Uterus (tissue), 2 donors: ENCODE measurements around the gene CD2AP.

ENCODE experiments used
- POLR2A ChIP-seq, 2 donors: fragments of 450-650 bp; IDR thresholded peaks; one replicate each; pipeline ENCODE4 v1.6.1; 2016; ENCODE audit warnings: antibody characterized with exemption in 2 of 2, mild to moderate bottlenecking in 1 of 2, moderate library complexity in 1 of 2
- TF ChIP-seq, protein P1 (sequence below), 4 experiments: fragments of 200-600 bp in 2 of 4; fragments of 450-650 bp in 2 of 4; sonication (generic) in 2 of 4; IDR thresholded peaks; one replicate each; pipeline ENCODE4 v1.5.1; 2016 to 2019; ENCODE audit warnings: antibody characterized with exemption in 4 of 4, mild to moderate bottlenecking in 2 of 4, moderate library complexity in 1 of 4

DNA sequence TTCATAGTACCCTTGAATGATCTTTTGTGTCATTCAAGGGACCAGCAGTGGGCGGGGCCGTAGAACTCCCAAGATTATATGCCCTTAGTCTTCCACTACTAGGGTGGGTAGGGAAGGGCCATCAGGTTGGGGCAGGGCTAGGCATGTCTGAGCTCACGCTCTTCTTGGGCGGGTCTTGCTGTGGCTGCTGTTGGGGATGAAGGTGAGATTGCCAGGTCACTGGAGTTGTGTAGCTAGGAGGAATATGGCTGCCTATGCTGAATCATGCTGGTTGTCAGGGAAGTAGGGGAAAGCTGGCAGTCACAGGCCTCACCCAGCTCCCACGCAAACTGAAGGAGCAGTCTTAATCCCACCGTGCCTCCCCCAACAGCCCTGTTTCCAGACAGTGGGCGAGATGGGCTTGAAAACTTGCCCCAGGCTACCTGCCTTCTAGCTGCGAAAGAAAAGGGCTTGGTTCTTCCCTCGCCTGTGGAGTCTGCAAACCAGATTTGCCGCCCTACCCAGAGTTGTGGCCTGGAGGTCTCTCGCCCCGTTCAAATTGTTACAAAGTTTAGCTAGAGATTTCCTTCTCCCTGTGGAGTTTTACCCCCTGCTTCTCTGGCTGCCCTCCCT, 144.4 kb downstream of the CD2AP start:
- TF ChIP-seq, protein P1, sequence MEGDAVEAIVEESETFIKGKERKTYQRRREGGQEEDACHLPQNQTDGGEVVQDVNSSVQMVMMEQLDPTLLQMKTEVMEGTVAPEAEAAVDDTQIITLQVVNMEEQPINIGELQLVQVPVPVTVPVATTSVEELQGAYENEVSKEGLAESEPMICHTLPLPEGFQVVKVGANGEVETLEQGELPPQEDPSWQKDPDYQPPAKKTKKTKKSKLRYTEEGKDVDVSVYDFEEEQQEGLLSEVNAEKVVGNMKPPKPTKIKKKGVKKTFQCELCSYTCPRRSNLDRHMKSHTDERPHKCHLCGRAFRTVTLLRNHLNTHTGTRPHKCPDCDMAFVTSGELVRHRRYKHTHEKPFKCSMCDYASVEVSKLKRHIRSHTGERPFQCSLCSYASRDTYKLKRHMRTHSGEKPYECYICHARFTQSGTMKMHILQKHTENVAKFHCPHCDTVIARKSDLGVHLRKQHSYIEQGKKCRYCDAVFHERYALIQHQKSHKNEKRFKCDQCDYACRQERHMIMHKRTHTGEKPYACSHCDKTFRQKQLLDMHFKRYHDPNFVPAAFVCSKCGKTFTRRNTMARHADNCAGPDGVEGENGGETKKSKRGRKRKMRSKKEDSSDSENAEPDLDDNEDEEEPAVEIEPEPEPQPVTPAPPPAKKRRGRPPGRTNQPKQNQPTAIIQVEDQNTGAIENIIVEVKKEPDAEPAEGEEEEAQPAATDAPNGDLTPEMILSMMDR (IDR thresholded peaks at IDR 0.05) = no peak
- TF ChIP-seq POLR2A (IDR thresholded peaks at IDR 0.05) = no peak
